A549 (cell line): Measurements from ENCODE around the gene ERCC6.

Experiments used
- POLR2A ChIP-seq: IDR thresholded peaks from 2 replicates; pipeline ENCODE4 v1.6.1; 2012; ENCODE audit warnings: mild to moderate bottlenecking, low read length
- RFX5 ChIP-seq: fragments of 450-650 bp; IDR thresholded peaks from 2 replicates; pipeline ENCODE4 v1.7.1; 2014; ENCODE audit warnings: antibody characterized with exemption, mild to moderate bottlenecking, moderate library complexity
- ZFP36 ChIP-seq: fragments of 450-650 bp; IDR thresholded peaks from 2 replicates; pipeline ENCODE4 v1.6.1; 2014; ENCODE audit warnings: borderline replicate concordance; ENCODE audit not compliant: partially characterized antibody

DNA sequence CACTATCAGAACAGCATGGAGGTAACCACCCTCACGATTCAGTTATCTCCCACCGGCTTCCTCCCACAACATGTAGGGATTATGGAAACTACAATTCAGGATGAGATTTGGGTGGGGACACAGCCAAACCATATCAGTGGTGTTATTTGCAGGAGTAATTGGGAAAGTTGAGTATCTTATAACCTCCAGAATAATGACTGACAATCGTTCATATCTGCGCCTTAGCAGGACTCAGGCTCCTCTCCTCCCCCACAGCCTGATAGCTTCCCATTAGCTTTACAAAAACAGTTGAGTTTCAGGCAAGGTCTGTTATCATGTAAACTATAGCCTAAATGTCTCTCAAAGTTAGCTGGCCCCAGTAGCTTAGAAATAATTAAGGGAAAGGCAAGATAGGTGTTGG is 3.4 kb upstream of the ERCC6 start:
- TF ChIP-seq POLR2A (no peak), ZFP36 (no peak), RFX5 (no peak)
